Ishikawa (cell line): Measurements from ENCODE around the gene KLHL36.

Experiments used
- CEBPB ChIP-seq: IDR thresholded peaks from 2 replicates; pipeline ENCODE4 v1.6.1; 2012
- CREB1 ChIP-seq: IDR thresholded peaks from 2 replicates; pipeline ENCODE4 v1.6.1; 2012; ENCODE audit warnings: low read depth
- EGR1 ChIP-seq: IDR thresholded peaks from 2 replicates; pipeline ENCODE4 v1.6.1; 2012
- EP300 ChIP-seq: IDR thresholded peaks from 2 replicates; pipeline ENCODE4 v1.6.1; 2012; ENCODE audit warnings: borderline replicate concordance
- FOXM1 ChIP-seq: IDR thresholded peaks from 2 replicates; pipeline ENCODE4 v1.6.1; 2012; ENCODE audit warnings: low read depth, borderline replicate concordance
- MAX ChIP-seq: IDR thresholded peaks from 2 replicates; pipeline ENCODE4 v1.6.1; 2012
- NFIC ChIP-seq: IDR thresholded peaks from 2 replicates; pipeline ENCODE4 v1.6.1; 2012
- RAD21 ChIP-seq: IDR thresholded peaks from 2 replicates; pipeline ENCODE4 v1.6.1; 2012; ENCODE audit warnings: low read depth
- REST ChIP-seq: IDR thresholded peaks from 2 replicates; pipeline ENCODE4 v1.6.1; 2012; ENCODE audit warnings: low read depth, mild to moderate bottlenecking
- TAF1 ChIP-seq: IDR thresholded peaks from 2 replicates; pipeline ENCODE4 v1.6.1; 2012; ENCODE audit warnings: low read depth, mild to moderate bottlenecking
- TCF12 ChIP-seq: IDR thresholded peaks from 2 replicates; pipeline ENCODE4 v1.6.1; 2012; ENCODE audit warnings: low read depth
- TEAD4 ChIP-seq: IDR thresholded peaks from 2 replicates; pipeline ENCODE4 v1.6.1; 2012
- USF1 ChIP-seq: IDR thresholded peaks from 2 replicates; pipeline ENCODE4 v1.6.1; 2012
- YY1 ChIP-seq: IDR thresholded peaks from 2 replicates; pipeline ENCODE4 v1.6.1; 2012; ENCODE audit warnings: low read depth
- ZBTB7A ChIP-seq: IDR thresholded peaks from 2 replicates; pipeline ENCODE4 v1.6.1; 2012; ENCODE audit warnings: low read depth

KLHL36 gene

GRCh38 chr16:84612686-84613085 lies 35.6 kb upstream of the KLHL36 start:
- no peak for TF ChIP-seq ZBTB7A
- no peak for TF ChIP-seq TAF1
- TF ChIP-seq RAD21: no peak
- TF ChIP-seq REST: no peak
- TF ChIP-seq USF1: no peak
- no peak for TF ChIP-seq CREB1
- no peak for TF ChIP-seq FOXM1
- TF ChIP-seq MAX: no peak
- TF ChIP-seq NFIC: no peak
- TF ChIP-seq YY1: no peak
- TF ChIP-seq CEBPB: no peak
- TF ChIP-seq EGR1: no peak
- TF ChIP-seq TCF12: no peak
- no peak for TF ChIP-seq EP300
- TF ChIP-seq TEAD4: no peak

- TF ChIP-seq USF1 (0 out of 2 replicates have a peak, but pooled peaks have one; percentile 29), CEBPB (no peak), REST (no peak), TEAD4 (no peak), EGR1 (no peak)
Observed at GRCh38 chr16:84613408-84614072, 34.8 kb upstream of the KLHL36 start.

GRCh38 chr16:84614073-84614459 lies 34.2 kb upstream of the KLHL36 start:
- TF ChIP-seq CEBPB: no peak
- no peak for TF ChIP-seq TAF1
- TF ChIP-seq USF1: no peak
- no peak for TF ChIP-seq MAX
- no peak for TF ChIP-seq TEAD4
- TF ChIP-seq EP300: no peak
- TF ChIP-seq CREB1: no peak
- no peak for TF ChIP-seq ZBTB7A

- no peak for TF ChIP-seq USF1
- no peak for TF ChIP-seq EP300
- no peak for TF ChIP-seq YY1
- TF ChIP-seq NFIC: no peak
- no peak for TF ChIP-seq RAD21
- TF ChIP-seq ZBTB7A: no peak
- TF ChIP-seq CREB1: no peak
- no peak for TF ChIP-seq TCF12
- no peak for TF ChIP-seq CEBPB
- no peak for TF ChIP-seq TEAD4
Observed at GRCh38 chr16:84614623-84614967, 33.7 kb upstream of the KLHL36 start.

GRCh38 chr16:84614968-84615813 lies 33.1 kb upstream of the KLHL36 start:
- TF ChIP-seq NFIC (no peak), YY1 (no peak), EP300 (no peak)
